GM18508 (cell line): Measurements from ENCODE around the gene FOXRED2.
"Not testable (repeated sequence)": the region's sequence is repeated elsewhere in the genome, so short reads cannot be mapped to it uniquely, and the experiment has no call there.

ENCODE experiments used
- ATAC-seq: cut with Tn5 transposase; IDR thresholded peaks from one replicate; pipeline ENCODE4 v1.9.1; 2021; ENCODE audit warnings: moderate number of reproducible peaks; ENCODE audit not compliant: insufficient read depth, unreplicated experiment

The FOXRED2 gene

DNA sequence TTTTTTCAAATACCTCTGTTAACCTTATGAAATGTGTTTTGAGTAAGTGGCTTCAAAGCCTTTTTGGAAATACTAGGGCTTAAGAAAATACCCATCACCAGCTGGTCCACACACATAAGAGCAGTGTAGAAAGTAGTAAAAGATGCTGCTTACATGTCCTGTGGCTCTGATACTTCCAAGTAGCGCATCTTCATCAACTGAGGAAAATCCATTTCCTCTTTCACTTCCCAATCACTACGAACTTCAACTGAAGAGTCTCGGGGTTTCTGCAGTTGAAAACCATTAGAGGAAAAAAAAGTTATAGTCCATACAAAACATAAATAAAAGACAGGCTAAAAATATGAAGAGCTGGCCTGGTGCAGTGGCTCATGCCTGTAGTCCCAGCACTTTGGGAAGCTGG is 13.6 kb upstream of the FOXRED2 start:
- no peak for ATAC-seq

DNA sequence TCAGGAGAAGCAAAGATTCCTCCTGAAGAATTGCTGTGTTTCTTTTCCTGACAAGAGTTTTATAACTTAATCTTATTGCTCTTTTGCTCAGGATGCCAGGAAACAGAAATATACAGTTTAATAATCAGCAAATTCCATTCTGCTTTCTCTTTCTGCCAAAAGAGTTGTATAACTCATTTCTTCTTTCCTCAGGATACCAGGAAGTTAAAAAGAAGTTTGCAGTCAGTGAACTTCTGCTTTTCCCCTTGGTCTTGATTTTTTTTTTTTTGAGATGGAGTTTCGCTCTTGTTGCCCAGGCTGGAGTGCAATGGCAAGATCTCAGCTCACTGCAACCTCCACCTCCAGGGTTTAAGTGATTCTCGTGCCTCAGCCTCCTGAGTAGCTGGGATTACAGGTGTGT is 13.1 kb upstream of the FOXRED2 start:
- ATAC-seq = not testable (repeated sequence)

DNA sequence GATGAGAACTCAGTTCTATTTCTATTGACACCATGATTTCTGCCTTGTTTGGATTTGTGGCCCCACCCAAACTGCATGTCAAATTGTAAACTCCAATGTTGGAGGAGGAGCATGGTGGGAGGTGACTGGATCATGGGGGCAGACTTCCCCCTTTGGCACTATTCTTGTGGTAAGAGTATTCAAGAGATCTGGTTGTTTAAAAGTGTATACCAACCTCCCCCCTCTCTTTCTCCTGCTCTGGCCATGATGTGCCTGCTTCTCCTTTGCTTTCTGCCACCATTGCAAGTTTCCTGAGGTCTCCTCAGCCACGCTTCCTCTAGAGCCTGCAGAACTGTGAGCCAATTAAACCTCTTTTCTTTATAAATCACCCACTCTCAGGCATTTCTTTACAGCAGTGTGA is 7.9 kb upstream of the FOXRED2 start:
- ATAC-seq = no peak

DNA sequence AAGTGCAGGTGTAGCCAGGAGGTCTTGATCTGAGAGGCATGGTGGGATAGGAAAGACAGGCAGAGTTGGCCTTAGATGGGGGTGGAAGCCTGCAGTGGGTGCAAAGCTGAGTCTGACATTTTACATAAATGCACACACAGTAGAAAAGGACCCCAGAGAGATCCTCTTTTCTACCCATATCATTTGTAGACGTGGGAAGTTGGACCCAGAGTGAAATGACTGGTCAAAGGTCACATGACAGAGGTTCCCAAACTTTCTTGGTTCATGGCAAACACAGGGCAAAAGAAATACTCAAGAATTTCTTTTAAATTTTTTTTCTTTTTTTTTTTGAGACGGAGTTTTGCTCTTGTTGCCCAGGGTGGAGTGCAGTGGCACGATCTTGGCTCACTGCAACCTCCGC is 6.2 kb upstream of the FOXRED2 start:
- no peak for ATAC-seq

DNA sequence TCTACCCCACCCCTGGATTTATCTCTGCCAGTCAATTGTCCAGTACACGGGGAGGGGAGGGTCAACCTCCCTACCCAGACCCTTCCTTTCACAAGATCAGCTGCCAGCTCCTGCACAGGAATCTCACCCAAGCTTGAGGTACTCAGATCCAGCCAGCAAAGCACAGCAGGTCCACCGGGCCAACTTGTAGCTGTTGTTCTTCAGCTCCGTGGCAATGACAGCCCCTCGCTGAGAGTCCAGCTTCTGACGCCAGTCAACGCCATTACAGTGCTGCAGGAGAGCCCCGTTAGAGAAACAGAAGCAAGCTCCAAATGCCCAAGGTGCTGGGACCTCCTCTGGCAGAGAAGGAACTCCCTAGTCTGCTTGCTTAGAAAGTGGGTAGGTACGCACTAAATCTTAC is 5.5 kb upstream of the FOXRED2 start:
- no peak for ATAC-seq

DNA sequence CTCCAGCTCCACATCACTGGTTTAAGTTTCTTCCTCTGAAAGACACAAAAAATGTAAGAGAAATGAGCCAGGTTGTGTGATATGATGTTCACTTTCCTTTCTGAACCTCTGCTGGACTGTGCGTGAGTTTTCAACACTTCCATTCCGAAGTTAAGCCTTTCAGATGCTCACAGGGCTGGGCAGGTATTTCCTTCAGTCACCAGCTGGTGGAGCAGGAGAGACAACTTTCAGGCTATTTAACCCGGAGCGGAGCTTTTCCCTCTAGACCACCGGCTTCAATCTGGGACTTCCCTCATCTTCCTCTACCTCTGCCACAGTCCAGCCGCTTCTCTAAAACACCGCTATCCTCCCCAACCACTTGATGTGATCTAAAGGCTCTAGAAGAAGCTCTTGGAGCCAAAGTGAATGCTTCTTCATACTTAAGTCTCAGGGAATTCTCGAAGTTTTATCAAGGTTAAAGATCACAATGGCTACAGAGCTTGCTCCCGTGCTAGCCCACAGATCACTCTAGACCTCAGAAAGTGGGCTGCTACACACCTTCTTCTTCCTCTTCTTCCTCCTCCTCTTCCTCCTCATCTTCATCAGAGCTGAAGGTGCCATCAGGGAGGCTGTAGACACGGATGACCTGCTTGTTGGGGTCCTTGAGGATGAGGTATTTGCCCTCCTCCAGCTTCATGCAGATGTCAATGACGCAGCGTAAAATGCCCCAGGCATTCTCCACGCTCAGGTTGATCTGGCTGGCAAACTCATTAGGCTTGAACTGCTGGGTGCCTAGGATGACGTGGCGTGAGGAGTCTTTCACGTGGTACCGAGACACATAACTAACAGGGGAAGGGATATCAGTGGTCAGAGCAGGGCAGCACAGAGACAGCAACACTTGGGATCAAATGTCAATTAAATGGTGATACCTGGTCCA is 4.4 kb upstream of the FOXRED2 start:
- ATAC-seq = no peak

DNA sequence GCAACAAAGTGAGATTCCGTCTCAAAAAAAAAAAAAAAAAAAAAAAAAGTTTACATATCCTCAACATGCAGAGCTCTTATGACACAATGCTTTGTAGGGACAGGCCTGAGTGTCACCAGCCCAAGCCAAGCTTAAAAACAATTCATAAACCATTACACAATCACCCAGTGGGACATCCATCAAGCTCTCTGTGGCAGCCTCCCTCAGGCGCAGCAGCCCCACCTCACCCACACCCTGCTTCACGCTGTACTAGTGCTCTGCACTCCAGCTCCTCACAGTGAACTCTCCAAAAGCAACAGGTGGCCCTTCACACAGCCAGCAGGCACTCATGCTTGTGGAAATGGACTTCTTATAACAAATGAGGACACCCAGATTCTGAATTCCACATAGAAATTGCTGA is 3.5 kb upstream of the FOXRED2 start:
- no peak for ATAC-seq

DNA sequence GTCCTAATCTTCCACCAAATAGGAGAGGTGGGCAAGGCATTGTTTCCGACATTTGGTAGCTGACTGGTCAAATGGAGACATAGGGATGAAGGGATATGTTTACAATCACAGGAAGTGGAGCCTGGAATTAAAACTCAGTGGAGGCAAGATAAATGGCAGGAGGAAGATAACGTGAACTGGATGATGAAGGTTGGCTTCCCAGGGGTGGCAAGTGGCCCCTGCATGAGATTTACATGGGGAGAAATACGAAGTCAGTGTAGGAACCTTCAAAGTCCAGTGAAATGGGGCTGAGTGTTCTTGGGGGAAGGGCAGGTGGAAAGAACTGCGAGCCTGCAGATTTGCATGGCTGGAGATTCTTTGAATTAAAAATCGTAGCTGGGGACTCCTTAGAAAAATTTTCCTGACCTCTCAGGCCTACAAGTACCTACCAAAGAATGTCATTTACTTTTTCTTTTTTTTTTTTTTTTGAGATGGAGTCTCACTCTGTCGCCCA is 724 bp upstream of the FOXRED2 start:
- no peak for ATAC-seq

DNA sequence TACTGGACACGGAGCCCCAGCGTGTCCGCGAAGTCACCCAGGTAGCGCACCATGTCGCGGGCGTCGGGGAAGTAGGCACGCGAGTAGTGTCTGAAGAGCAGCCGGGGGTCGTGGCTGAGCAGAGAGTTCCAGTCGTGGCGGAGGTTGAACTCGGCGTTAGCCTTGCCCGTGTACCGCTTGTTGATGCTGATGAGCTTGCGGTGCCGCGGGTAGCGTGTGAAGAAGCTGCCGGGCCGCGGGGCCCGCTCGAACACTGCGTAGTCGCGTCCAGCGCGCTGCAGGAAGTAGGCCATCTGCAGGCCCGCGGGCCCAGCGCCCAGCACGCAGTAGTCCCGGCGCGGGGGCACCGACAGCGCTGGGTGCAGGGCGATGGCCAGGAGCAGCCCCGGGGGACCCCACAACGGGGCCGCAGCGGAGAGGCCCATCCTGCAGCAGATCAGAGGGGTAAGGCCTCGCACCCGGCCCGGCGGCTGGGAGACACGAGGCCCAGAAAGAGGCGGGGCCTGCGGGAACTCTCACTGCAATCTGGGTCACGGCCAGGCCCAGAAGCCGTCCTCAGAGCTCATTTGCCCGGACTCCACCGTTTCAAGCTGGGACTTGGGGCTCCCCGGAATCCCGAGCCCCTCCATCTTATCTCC is 723 bp downstream of the FOXRED2 start:
- ATAC-seq = no peak

DNA sequence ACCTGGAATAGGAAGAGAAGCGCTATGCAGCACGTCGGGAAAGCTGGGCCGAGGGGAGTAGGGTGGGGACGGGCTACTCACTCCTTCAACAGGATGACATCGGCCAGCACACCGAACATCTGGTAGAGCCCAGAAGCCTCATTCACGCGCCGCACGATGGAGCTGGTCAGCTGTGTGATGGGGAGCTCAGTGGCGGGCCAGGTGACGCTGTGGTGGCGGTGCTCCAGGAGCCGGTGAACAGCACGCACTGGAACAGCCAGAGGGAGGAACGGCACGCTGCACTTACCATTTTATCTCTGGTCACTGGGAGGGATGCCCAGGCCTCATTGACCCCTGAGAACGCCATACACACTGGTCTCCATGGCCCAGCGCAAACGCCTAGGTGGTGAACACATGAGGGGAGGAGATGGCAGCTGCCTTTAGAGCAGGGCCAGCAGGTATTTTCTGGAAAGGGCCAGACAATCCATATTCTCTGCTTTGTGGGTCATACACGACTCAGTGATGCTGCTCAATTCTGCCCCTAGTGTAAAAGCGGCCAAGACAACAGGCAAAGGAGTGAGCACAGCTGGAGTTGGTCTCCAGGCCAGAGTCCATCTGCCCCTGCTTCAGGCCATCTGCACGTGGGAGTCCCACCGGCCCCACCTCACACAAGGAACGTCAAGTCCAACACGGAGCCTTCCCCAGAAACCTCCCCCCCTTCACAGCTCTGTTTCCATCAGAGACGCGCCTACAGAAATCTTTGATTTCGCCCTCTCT is 8.8 kb downstream of the FOXRED2 start:
- no peak for ATAC-seq

DNA sequence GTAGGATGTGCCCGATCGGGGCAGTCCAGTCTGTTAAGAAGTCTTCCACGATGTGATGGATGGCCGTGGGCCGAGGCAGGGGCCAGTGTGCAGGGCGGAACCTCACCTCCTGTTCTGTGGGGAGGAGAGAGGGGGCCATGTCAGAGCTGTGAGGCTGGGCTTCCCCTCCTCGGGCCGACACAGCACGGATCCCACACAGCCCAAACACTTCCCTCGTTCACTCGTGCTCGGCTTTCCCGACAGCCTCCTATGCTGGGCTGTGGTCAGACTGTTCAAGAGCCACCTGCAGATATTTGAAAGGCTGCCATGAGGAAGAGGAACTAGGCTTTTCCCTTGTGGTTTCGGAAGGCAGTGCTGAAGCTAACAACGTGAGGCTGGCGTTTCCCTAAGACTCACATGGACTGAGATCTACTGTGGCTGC is 13.1 kb downstream of the FOXRED2 start:
- no peak for ATAC-seq

DNA sequence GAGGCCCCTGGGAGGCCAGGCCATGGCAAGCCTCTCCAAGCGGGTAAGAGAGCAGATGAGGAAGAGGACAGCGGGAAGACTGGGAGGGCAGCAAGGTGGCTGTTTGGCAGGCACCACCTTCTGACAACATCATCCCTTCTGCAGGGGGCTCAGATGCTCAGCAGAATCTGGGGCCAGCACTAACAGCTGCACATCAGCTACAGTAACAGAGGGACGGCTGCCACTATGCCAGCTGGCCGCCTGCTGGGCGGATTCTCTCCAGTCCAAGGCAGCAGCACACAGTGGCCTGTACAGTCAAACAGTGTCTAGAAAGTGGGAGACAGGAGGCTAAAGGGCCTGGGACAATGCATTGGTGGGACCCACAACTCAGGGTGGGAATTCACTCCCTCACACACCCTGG is 14.7 kb downstream of the FOXRED2 start:
- no peak for ATAC-seq

DNA sequence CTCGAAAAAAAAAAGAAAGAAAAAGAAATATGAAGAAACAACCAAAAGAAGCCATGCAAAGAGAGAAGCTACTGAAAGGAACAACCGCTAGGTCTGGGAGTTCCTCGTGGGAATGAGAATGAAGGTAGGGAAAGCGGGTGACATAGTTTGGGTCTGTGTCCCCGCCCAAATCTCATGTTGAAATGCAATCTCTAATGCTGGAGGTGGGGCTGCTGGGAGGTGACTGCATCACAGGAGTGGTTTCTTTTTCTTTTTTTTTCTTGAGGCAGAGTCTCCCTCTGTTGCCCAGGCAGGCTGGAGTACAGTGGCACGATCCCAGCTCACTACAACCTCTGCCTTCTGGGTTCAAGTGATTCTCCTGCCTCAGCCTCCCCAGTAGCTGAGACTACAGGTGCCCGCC is 15.7 kb downstream of the FOXRED2 start:
- ATAC-seq = no peak

DNA sequence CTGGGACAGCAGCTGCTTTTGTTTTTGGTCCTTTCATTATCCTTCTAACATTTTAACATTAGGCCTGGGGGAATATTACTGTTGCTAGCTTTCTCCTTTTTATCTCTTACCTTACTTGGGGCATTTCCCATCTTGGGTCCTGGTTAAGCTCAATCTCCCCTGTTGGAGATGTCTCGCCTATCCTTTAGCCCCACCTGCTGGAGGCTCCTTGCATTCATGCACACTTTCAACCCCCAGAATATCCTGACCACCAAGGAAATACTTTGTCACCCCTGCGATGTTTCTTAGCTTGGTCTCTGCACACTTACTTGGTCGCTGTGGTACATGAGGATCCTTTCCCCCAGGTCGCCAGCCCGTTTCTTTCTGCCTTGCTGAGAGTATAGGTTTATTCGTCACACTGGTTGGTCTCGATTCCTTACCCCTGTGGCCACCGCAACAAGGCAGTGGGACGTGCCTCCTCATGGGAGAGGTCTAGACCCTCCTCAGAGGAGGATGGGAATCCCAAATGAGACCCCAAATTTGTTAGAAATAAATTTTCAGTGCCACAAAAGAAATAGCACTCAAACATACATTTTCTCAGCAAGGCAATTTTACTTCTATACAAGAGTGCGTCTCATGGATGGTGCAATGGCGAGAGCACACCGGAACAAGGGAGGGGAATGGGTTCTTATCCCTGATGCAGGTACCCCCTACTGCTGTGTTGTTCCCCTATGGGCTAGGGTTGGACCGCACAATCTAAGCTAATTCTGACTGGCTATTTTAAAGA is 20.0 kb downstream of the FOXRED2 start:
- ATAC-seq = no peak

DNA sequence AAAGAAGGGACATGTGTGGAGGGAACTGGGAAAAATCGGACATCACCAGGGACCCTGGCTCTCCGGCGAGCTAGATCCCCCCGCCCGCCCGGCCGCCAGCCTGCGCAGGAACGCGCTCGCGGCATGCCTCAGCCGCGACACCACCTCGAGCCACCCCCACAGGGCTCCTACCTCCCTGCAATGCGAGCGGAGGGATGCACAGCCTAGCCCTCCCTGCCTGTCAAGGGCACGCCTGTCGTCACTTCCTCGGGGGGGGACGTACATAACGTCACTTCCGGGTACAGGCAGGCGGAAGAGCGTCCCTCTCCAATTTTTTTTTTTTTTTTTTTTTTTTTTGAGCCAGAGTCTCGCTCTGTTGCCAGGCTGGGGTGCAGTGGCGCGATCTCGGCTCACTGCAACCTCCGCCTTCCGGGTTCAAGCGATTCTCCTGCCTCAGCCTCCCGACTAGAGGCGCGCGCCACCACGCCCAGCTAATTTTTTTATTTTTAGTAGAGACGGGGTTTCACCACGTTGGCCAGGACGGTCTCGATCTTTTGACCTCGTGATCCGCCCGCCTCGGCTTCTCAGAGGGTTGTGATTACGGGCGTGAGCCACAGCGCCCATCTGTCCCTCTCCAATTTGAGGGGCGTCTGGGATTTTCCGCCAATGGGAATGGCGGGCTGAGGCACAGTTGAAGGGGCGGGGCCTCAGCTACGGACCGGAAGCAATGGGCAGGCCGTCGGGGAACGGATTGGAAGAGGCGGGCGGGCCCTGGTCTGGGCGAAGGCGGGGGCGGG is 25.3 kb downstream of the FOXRED2 start, which contains the start of gene TXN2:
Gene TXN2, minus strand, starts transcription at position 248 of the 776 bp plus-strand sequence. CDS start 803 bp downstream, outside the sequence.
- ATAC-seq = peak; percentile 69

DNA sequence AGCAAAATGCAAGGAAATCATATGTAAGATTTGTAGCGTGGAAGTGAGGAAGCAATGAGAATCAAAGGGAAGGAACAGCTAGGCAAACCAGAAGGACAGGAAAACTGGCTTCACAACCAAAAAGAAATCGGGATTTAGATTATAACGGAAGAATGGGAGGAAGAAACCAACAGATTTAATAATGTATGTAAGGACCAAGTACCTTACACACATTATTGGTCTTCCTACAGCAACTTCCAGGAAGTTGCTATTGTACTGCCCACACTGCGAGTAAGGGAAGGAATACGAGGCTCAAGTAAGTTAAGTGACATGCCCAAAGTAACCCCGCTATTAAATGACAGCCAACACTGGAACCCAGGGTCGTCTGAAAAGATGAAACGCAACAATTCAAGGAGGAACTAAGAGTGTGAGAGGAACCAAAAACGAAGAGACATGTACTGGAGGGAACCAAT is 25.9 kb downstream of the FOXRED2 start:
- peak; percentile 41 for ATAC-seq

DNA sequence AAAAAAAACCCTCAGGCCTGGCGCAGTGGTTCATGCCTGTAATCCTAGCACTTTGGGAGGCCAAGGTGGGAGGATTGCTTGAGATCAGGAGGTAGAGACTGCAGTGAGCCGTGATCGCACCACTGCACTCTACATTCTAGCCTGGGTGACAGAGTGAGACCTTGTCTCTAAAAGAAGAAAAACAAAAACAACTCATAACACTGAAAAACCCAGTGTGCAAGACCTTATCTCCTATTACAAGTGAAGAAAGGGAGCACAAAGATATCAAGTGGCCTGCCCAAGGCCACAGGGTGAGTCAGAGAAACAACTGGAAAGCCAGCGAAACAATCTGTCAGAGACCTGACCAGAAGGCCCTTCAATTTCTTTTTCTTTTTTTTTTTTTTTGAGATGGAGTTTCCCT is 27.9 kb downstream of the FOXRED2 start:
- ATAC-seq = no peak

DNA sequence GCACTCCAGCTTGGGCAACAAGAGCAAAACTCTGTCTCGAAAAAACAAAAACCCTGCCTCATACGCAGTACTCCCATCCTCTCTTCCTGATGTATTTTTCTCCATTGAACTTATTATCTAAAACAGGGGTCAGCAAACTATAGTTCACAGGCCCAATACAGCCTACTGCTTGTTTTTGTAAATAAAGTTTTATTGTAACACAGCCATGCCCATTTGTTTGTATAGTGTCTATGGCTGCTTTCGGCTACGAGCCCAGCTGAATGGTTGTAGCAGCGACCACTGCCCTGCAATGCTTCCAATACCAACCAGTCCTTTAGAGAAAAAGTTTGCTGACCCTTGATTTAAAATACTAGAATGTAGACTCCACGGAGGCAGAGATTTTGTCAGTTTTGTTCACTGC is 31.5 kb downstream of the FOXRED2 start:
- no peak for ATAC-seq

DNA sequence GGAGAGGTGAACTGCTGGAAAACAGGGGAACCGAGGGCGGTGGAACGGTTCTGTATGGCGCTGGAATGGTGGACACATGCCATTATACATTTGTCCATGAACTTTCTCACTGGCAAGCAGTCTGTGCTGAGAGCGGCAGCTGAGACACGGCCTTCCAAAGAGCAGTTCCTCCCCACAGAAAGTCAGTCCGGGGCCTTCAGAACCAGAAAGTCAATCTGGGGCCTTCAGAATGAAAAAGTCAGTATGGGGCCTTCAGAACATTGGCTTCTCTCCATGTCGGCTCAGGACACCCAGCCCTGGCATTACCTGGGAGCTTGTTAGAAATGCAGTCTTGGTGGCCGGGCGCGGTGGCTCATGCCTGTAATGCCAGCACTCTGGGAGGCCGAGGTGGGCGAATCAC is 34.2 kb downstream of the FOXRED2 start:
- no peak for ATAC-seq
